ENCODE data around the gene ALPK1.

The ALPK1 gene

GRCh38 chr4:112296949-112297880 lies at the start of gene ALPK1:
ALPK1 (plus strand) TSS chr4:112297369.
- no peak for TF ChIP-seq Cebpa-rat (IDR thresholded peaks at IDR 0.05)
- H4K20me1 ChIP-seq = no peaks in the 10 kb centered on the region
- no peaks in the 10 kb centered on the region for H3K9me3 ChIP-seq
- H3K4me2 ChIP-seq = peak within 1 kb of the TSS; percentile 36
- no peaks in the 10 kb centered on the region; the same call in 1 of the 2 replicates for H3K4me1 ChIP-seq
- H3K9ac ChIP-seq = no peak within 1 kb of the TSS
- no peaks in the 10 kb centered on the region for H3K36me3 ChIP-seq
- no peaks in the 10 kb centered on the region for H3K27me3 ChIP-seq
- H3K27ac ChIP-seq = no peak within 1 kb of the TSS
- no peak within 1 kb of the TSS for H3K4me3 ChIP-seq

- H3K4me3 ChIP-seq = no peak overlapping the region
- no peak overlapping the region for H3K4me2 ChIP-seq
- peaks cover 8% of the 10 kb centered on the region; the same call in 1 of the 2 replicates for H3K36me3 ChIP-seq
- H3K9me3 ChIP-seq = no peaks in the 10 kb centered on the region
- peaks cover 36% of the 10 kb centered on the region for H4K20me1 ChIP-seq
- no peaks in the 10 kb centered on the region for H3K27me3 ChIP-seq
- no peak for TF ChIP-seq Cebpa-rat (IDR thresholded peaks at IDR 0.05)
- no peaks in the 10 kb centered on the region for H3K4me1 ChIP-seq
- no peak overlapping the region for H3K9ac ChIP-seq
- no peak overlapping the region for H3K27ac ChIP-seq
Measured at GRCh38 chr4:112251019-112251643, 46.0 kb upstream of the ALPK1 start.

- H3K36me3 ChIP-seq = peaks cover 14% of the 10 kb centered on the region; the same call in 1 of the 2 replicates
- peaks cover 33% of the 10 kb centered on the region for H4K20me1 ChIP-seq
- no peak overlapping the region for H3K27ac ChIP-seq
- no peaks in the 10 kb centered on the region for H3K9me3 ChIP-seq
- no peak for TF ChIP-seq Cebpa-rat (IDR thresholded peaks at IDR 0.05)
- no peaks in the 10 kb centered on the region for H3K4me1 ChIP-seq
- H3K27me3 ChIP-seq = no peaks in the 10 kb centered on the region
- no peak overlapping the region for H3K9ac ChIP-seq
- H3K4me3 ChIP-seq = no peak overlapping the region
- H3K4me2 ChIP-seq = no peak overlapping the region
Measured at GRCh38 chr4:112252234-112252633, 44.9 kb upstream of the ALPK1 start.

- Histone ChIP-seq H3K36me3 (peaks cover 14% of the 10 kb centered on the region; the same call in 1 of the 2 replicates), H3K9me3 (no peaks in the 10 kb centered on the region), H4K20me1 (peaks cover 32% of the 10 kb centered on the region), H3K27me3 (no peaks in the 10 kb centered on the region), H3K9ac (no peak overlapping the region), H3K27ac (no peak overlapping the region), H3K4me3 (no peak overlapping the region), H3K4me1 (no peaks in the 10 kb centered on the region), H3K4me2 (no peak overlapping the region)
- TF ChIP-seq Cebpa-rat (IDR thresholded peaks at IDR 0.05) = no peak
Measured at GRCh38 chr4:112253382-112254000, 43.7 kb upstream of the ALPK1 start.

- Histone ChIP-seq H3K27ac (no peak overlapping the region), H3K4me2 (no peak overlapping the region), H3K27me3 (no peaks in the 10 kb centered on the region), H3K9me3 (no peaks in the 10 kb centered on the region), H3K4me1 (no peaks in the 10 kb centered on the region), H3K4me3 (no peak overlapping the region), H3K9ac (no peak overlapping the region), H4K20me1 (peaks cover 4% of the 10 kb centered on the region; the same call in 1 of the 2 replicates), H3K36me3 (peaks cover 34% of the 10 kb centered on the region)
- TF ChIP-seq Cebpa-rat (IDR thresholded peaks at IDR 0.05) = no peak
Measured at GRCh38 chr4:112257098-112257497, 40.1 kb upstream of the ALPK1 start.

GRCh38 chr4:112266823-112267222 lies 30.3 kb upstream of the ALPK1 start:
- no peak overlapping the region for H3K9ac ChIP-seq
- 0 out of 2 replicates have a peak, but pooled peaks cover 8% of the 10 kb centered on the region for H4K20me1 ChIP-seq
- H3K36me3 ChIP-seq = peaks cover 24% of the 10 kb centered on the region
- TF ChIP-seq Cebpa-rat (IDR thresholded peaks at IDR 0.05) = no peak
- no peaks in the 10 kb centered on the region for H3K27me3 ChIP-seq
- H3K9me3 ChIP-seq = no peaks in the 10 kb centered on the region
- H3K4me2 ChIP-seq = no peak overlapping the region
- no peaks in the 10 kb centered on the region for H3K4me1 ChIP-seq
- H3K27ac ChIP-seq = no peak overlapping the region
- no peak overlapping the region for H3K4me3 ChIP-seq

- H3K9ac ChIP-seq = no peak overlapping the region
- no peak overlapping the region for H3K27ac ChIP-seq
- peaks cover 39% of the 10 kb centered on the region for H3K36me3 ChIP-seq
- peaks cover 12% of the 10 kb centered on the region; the same call in 1 of the 2 replicates for H4K20me1 ChIP-seq
- H3K4me3 ChIP-seq = no peak overlapping the region
- no peaks in the 10 kb centered on the region; the same call in 1 of the 2 replicates for H3K9me3 ChIP-seq
- no peak for TF ChIP-seq Cebpa-rat (IDR thresholded peaks at IDR 0.05)
- no peaks in the 10 kb centered on the region for H3K4me1 ChIP-seq
- H3K4me2 ChIP-seq = no peak overlapping the region
- no peaks in the 10 kb centered on the region for H3K27me3 ChIP-seq
Measured at GRCh38 chr4:112270051-112270450, 27.1 kb upstream of the ALPK1 start.

GRCh38 chr4:112270640-112271421 lies 26.3 kb upstream of the ALPK1 start:
- no peaks in the 10 kb centered on the region for H3K27me3 ChIP-seq
- no peak for TF ChIP-seq Cebpa-rat (IDR thresholded peaks at IDR 0.05)
- H3K4me1 ChIP-seq = no peaks in the 10 kb centered on the region
- peaks cover 15% of the 10 kb centered on the region; the same call in 1 of the 2 replicates for H4K20me1 ChIP-seq
- H3K9me3 ChIP-seq = no peaks in the 10 kb centered on the region; the same call in 1 of the 2 replicates
- no peak overlapping the region for H3K27ac ChIP-seq
- no peak overlapping the region for H3K4me2 ChIP-seq
- H3K9ac ChIP-seq = no peak overlapping the region
- H3K36me3 ChIP-seq = peaks cover 45% of the 10 kb centered on the region
- no peak overlapping the region for H3K4me3 ChIP-seq

- peaks cover 22% of the 10 kb centered on the region; the same call in 1 of the 2 replicates for H4K20me1 ChIP-seq
- TF ChIP-seq Cebpa-rat (IDR thresholded peaks at IDR 0.05) = no peak
- H3K9me3 ChIP-seq = no peaks in the 10 kb centered on the region; the same call in 1 of the 2 replicates
- no peak overlapping the region for H3K4me3 ChIP-seq
- H3K27me3 ChIP-seq = no peaks in the 10 kb centered on the region
- peaks cover 55% of the 10 kb centered on the region for H3K36me3 ChIP-seq
- no peak overlapping the region for H3K4me2 ChIP-seq
- H3K27ac ChIP-seq = no peak overlapping the region
- H3K9ac ChIP-seq = no peak overlapping the region
- no peaks in the 10 kb centered on the region for H3K4me1 ChIP-seq
Measured at GRCh38 chr4:112272292-112272691, 24.9 kb upstream of the ALPK1 start.
